GM19467 (cell line): ENCODE data around the gene CCR9.
"Not testable (repeated sequence)": the region's sequence is repeated elsewhere in the genome, so short reads cannot be mapped to it uniquely, and the experiment has no call there.

Source experiments
- ATAC-seq: cut with Tn5 transposase; IDR thresholded peaks from one replicate; pipeline ENCODE4 v1.9.1; 2021; ENCODE audit warnings: mild to moderate bottlenecking, moderate library complexity; ENCODE audit not compliant: unreplicated experiment

The CCR9 gene, protein sequence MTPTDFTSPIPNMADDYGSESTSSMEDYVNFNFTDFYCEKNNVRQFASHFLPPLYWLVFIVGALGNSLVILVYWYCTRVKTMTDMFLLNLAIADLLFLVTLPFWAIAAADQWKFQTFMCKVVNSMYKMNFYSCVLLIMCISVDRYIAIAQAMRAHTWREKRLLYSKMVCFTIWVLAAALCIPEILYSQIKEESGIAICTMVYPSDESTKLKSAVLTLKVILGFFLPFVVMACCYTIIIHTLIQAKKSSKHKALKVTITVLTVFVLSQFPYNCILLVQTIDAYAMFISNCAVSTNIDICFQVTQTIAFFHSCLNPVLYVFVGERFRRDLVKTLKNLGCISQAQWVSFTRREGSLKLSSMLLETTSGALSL

DNA sequence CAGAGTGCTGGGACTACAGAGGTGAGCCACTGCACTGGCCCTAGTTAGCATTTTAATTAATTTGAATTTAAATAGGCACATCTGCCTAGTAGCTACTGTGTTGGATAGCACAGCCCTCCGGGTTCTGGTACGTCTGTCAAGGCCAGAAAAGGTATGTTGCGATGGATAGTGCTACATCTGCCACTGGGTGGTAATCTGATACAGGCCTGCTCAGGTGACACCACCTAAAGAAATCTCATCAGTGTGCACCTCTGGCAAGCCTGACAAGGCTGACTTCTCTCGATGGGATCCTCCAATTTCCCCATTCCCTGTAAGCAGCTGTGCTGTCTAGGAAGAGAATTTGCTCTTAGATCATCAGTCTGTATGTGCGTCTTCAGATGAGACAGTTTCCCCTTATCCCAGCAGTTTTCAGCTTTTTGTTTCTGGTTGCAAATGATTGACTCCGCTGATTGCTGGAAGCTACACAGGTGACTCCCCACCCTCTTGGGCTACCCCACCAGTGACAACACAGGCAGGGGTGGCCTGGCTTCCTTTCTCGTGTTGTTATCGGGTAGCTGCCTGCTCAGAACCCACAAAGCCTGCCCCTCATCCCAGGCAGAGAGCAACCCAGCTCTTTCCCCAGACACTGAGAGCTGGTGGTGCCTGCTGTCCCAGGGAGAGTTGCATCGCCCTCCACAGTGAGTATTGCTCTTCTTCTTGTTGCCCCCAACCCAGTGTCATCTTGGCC, at the start of gene CCR9:
CCR9 (plus strand) TSS at position 565 of the 727 bp plus-strand sequence. CDS start 8,391 bp downstream, outside the sequence.
- no peak for ATAC-seq

DNA sequence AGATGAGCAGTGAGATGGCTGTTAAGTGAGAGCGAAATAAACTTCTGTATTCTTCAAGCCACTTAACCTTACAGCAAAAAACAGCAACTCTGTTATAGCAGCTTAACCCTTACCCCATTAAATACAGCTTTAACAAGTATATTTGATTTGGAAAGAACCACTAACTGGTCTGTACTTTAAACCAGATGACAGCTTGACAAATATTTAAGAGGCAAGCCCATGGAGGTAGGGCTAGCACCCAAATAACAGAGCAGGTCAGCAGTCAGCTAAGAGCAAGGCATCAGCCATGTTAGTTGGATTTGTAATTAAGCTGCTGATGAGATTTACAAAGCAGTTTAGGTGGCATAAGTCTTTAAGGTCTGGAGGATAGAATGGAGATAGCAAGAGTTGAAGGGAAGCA, 47.9 kb upstream of the CCR9 start:
- ATAC-seq: no peak

DNA sequence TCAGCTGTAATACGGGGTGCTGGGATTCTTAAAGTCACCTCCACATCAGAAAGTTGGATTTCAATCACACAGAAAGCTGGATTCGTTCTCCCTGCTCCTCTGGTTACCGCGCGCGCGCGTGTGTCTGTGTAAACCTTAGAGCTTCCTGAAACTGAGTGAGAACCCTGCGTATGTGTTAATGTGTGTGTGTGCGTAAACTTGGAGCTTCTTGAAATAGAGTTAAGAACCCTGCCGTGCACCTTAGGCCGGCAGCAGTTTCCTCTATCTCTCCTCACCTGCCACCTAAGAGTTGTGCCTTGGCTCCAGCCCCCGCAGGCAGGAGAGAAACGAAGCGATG, 45.0 kb upstream of the CCR9 start:
- ATAC-seq: no peak

DNA sequence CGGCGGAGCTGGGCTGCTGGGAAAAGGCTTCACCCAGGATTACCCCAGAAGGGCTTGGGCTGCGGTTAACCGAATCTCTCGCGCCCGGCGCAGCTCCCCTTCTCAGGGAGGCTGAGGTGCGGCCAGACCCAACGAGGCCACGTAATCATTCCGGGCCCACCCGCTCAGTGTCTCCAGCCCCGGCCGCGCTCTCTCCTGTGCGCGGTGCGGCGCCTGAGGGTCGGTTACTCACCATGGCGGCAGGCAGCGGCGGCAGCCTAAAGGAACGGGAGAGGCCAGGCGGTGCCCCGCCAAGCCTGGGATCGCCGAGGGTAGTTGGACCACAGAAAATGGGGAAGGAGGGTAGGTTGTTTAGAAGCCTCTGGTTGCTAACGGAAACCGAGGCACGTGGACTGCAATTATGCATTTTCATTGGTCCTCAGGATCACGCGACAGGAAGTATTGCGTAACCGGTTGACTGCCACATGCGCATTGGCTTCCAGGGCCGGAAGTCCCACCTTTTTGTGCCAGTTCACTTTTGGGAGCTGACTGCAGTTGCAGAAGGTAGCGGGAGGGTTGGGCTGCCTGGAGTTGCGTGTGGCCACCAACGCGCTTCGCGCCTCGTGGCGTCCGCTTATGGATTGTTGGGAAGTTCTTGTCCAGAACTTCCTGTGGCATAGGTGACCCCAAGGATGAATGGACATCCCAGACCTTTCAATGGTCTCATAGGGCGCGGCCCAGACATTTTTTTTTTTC, 44.4 kb upstream of the CCR9 start, which contains the start of gene LZTFL1:
LZTFL1 (minus strand) TSS at position 363 of the 735 bp plus-strand sequence; CDS start at position 235, 128 bp downstream.
- ATAC-seq: peak; percentile 92

DNA sequence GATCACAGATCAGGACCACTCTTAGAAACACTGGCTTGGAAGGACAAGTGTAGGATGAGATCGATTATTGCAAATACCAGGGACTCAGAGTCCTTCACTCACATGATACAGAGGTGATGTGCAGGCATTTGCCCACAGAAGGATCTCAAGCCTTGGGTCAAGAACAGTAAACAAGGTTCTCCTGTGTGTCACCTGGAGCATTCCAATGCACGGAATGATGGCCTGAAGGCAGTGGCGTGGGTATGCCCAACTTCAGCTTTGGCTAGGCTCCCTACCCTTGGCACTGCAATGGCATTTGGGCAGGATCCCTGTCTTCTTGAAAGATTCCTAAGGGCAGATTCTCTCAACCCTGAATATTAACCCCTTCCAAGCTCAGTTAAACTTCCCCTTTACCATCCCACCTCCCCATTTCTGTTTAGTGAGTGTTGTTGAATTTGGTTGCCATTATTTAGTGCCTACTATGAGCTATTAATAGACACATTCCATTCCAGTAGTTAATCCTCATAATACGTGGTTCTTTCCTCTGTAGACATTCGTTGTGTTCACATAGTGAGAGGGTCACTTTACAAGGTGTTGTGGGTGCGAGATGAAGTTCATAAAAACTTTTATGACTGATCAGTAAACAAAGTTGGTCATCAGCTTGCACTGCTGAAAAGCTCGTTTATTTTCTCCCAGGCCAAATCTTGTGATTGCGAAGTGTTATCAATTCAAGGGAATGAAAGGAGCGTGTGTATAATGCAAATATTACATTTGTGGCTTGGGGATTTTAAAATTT, 43.3 kb upstream of the CCR9 start:
- ATAC-seq: no peak

DNA sequence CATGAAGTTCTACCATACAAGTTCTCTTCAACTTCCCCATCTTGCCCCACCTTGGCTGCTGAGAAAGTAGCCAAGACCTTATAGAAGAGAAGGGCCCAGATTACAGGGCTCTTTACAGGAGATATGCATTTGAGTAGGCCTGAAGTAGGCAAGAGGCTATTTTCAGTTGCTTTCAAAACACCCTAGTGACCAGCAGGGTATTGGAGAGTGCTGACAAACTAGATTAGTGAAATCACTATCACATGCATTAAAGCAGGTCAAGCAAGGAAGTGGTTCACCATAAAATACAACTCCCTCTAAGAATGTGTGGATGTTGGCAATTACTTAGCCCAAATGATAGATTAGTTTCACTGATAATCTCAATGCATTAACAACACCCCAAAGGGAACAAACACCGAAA, 41.7 kb upstream of the CCR9 start:
- ATAC-seq: no peak

DNA sequence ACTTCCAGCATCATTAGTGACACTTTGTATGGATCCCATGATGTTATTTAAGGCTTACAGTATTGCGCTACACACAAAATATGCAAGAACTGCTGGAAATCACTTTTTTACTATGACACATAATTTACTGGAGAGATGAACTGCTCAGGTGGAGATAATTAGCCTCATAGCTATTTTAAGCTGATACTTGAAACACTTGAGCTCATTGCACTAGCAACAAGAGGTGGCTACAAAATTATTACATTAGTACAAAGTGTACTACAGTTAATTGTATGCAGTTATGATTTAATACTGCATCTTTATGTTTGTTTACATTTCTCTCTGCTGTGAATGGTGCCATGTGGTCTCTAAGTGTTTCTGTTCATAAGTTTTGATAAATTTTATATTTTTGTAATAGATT, 38.0 kb upstream of the CCR9 start:
- ATAC-seq: no peak

DNA sequence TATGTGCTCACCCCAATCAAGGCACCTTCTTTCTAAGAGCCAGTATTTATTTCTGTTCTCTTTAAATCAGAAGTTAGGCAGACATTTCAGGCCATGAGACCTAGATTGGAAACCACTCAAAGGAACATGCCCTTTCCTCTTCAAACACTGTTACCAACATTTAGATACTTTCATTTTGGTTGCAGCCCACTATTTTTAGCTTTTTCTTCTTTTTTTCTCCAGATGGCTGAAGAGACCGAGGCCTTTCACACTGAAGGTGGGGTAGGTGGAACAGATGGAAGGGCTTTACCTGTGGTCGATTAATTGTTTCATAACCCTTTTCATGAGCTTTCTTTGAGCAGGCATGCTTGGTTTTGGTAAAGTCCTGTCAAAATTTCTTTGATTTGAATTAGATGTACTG, 33.5 kb upstream of the CCR9 start:
- ATAC-seq: no peak

DNA sequence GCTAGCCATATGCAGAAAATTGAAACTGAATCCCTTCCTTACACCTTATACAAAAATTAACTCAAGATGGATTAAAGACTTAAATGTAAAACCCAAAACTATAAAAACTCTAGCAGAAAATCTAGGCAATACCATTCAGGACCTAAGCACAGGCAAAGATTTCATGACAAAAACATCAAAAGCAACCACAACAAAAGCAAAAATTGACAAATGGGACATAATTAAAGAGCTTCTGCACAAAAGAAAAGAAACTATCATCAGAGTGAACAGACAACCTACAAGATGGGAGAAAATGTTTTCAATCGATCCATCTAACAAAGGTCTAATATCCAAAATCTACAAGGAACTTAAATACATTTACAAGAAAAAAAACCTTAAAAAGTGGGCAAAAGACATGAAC, 30.0 kb upstream of the CCR9 start:
- not testable (repeated sequence) for ATAC-seq

DNA sequence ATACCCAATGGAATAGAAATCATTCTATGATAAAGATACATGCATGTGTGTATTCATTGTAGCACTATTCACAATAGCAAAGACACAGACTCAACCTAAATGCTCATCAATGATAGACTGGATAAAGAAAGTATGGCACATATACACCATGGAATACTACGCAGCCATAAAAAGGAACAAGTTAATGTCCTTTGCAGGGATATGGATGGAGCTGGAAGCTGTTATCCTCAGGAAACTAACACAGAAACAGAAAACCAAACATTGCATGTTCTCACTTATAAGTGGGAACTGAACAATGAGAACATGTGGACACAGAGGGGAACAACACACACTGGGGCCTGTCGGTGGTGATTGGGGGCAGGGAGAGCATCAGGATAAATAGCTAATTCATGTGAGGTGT, 29.3 kb upstream of the CCR9 start:
- ATAC-seq: not testable (repeated sequence)

DNA sequence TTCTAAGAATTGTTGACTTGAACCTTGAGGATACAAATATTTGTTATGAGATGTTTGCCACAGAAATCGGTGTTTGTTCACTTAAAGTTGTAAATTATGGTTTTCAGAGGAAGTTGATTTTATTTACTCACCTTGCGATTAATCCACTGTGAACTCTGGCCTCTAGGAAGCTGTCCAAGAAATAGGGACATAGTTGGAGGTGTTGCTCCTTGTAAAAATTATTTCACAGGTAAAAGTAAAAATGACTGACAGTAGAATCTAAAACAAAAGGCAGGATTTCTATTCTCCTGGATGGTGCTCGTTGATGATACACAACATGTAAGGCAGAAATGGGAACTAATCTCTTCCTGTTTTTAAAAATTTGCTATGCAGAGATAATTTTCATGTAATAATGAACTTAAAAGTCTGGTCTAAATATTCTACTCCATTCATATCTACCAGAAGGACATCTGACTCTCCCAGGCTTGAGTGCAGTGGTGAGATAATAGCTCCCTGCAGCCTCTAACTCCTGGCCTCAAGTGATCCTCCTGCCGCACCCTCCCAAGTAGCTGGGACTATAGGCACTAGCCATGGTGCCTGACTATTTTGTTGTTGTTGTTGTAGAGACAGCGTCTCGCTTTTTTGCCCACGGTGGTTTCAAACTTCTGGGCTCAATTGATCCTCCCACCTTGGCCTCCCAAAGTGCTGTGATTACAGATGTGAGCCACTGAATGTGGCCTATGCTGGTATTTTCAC, 27.4 kb upstream of the CCR9 start:
- ATAC-seq: no peak

DNA sequence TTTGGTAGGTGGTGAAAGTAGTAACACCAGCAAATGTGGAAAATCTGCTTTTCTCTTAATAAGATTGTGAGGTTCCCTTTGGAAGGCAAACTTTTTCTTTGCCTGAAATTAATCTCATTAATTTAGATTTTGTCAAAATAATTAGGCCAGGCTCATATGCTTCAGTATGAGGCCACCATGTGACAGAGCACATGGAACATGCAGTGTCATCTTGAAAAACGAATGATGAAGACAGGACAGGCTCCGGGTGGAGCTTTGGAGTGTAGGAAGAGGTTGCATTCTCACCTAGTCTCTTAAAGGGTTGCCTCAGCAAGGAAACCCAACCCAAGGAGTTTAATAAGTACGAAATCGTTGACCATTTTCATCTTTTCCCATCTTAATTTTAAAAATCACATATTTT, 25.9 kb upstream of the CCR9 start:
- ATAC-seq: no peak

DNA sequence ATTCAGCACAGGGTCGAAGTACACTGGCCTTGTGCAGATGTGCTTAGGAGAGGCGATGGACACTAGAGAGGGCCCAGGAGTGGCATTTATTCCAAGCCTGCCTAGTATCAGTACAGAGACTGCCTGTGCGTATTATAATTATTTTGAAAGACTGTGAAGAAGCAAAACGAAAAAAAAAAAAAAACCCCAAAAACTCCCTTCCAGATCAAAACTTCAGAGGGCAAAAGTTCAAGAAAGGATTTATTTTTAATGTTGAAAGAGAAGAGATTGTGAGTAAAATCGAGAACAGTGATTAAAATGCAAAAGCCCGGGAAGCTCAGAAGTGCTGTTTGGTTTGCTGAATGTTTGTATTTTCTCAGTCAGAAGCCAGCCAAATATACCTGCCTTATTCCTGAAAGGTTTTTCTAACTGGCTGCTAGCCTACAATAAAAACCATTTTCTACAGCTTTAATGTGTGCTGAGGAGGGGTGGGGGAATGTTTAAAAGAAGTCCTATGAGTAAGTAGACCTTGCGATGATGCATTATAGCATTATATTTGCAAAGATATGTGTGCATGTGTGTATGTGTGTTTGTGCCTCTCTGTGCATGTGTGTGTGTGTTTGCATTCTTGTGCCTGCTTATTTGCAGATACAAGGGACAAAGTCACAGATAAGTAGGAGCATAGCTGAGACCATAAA, 25.2 kb upstream of the CCR9 start:
- ATAC-seq: no peak

DNA sequence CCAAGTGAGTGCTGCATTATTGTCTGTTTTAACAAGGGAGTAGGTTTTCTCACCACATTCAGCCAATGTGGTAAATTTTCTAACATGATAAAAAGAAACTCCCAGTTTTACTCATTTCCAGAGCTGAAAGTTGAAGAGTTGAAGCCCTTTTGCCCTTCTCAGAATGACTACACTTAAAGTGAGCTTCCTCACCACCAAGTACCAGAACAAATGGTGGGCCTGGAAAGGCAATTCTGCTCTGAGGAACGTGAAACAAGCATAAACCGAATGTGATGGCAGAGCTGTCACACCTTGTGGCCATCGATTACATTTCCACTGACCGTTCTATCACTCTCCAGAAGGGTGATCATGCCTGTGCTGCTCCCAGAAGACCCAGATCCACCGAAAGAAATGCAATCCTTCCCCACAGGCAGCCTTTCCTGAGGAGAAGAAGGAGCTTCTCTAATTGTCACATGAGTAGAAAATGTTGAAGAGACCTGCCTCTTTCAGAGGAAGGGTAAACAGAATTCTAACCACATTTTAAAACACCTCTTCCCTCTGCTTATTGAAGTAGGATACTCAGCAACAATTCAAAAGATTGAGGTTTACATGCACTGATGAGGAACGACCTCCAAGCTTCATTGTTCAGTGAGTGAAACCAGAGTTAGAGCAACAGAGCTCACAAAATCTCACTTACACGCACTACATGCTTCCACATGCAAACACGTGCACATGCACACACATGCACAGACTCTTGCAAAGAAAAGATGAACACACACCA, 21.4 kb upstream of the CCR9 start:
- peak; percentile 61 for ATAC-seq

DNA sequence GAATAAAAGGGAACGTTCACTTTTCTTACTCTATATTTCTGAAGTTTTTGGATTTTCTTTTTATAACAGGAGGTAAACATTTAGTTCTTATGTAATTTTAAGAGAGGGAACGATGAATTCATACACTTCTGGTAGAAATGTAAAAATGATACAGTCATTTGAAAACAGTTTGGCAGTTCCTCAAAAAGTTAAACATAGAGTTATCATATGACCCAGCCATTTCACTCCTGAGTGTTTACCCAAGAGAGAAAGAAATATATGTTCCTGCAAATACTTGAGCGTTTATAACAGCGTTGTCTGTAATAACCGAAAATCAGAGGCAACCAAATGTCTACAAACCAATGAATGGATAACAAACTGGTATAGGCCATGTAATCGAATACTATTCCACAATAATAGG, 20.8 kb upstream of the CCR9 start:
- ATAC-seq: no peak

DNA sequence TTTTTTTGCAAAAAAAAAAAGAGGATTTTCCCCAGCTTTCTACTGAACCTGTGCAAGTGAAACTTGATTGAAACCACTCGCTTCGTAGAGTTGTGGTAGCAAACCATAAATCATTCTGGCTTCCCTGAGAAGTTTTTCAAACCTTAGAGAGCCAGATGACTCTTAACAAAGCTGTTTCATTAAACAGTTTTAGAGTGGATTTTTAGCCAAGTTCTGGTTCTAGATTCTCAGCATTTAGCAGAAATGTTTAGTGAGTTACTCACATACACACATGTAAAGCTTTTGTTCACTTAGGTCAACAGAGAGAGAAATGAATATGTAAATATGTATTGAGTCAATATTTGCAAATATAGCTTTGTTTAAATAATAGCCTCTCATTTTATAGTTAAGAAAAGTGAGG, 18.1 kb upstream of the CCR9 start:
- no peak for ATAC-seq

DNA sequence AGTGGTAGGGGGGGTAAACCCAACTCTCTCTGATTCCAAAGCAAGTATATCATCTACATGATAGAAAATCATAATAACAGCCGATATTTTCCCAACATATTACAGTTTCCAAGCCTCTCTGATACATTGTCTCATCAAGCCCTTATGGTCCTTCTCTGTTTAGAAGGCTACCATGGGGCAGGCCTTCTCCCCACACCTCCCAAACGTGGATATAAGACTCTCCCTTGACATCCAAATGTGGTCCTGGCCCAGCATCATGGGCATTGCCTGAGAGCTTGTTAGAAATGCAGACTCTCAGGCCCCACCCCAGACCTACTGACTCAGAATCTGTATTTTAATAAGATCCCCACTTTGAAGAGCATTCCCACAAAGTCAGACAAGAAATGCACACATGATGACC, 17.7 kb upstream of the CCR9 start:
- no peak for ATAC-seq

DNA sequence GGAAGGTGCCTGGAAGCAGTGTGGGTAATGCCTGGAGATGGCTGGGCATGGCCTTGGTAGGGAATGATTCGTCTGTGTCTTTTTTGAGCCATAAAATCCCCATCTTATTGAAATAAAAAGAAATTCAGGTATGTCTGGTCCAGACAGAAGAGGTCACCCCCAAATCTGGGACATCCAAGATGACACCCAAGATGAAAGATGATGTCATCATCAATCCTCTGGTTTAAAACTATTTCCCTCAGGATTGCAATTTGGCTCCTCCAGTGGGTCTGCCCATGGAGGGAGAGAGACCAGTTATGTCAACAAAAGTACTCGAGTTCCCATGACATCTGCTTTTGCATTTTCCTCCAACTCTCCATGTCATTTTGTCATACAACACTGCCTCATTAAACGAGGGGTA, 16.7 kb upstream of the CCR9 start:
- ATAC-seq: no peak

DNA sequence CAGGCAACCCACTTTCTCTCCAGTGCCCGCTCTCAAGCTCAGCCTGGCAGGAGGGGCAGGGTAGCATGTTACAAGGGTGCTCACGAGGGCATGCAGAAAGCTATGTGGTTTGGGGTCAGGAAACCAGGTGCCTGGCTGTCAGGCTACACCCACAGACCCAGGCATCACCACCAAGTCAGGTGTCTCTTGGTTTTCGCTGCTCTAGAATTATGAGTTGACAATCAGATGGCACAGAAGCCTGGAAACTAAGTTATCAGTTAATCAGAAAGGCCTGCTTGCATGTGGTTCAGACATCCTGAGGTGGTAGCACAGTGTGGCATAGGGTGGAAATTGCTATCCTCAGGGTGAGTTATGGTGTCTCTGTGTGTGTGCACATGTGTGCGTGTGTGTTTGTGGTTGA, 16.2 kb upstream of the CCR9 start:
- ATAC-seq: no peak
